Breast epithelium (tissue), 3 donors: Measurements from ENCODE around the gene CNTN5.

Experiments
- POLR2A ChIP-seq: fragments of 450-650 bp; IDR thresholded peaks from one replicate; pipeline ENCODE4 v1.6.1; 2016; ENCODE audit warnings: antibody characterized with exemption, mild to moderate bottlenecking, moderate library complexity
- POLR2AphosphoS5 ChIP-seq, 3 donors: sonication (generic); formaldehyde crosslinking; IDR thresholded peaks; one replicate each; pipeline ENCODE4 v1.6.1; 2017; ENCODE audit warnings: antibody characterized with exemption in 3 of 3
- TF ChIP-seq, protein P1 (sequence below), 3 donors: fragments of 450-650 bp; IDR thresholded peaks; one replicate each; pipeline ENCODE4 v1.5.1; 2016 to 2017; ENCODE audit warnings: antibody characterized with exemption in 3 of 3, mild to moderate bottlenecking in 3 of 3, moderate library complexity in 3 of 3

- TF ChIP-seq, protein P1, sequence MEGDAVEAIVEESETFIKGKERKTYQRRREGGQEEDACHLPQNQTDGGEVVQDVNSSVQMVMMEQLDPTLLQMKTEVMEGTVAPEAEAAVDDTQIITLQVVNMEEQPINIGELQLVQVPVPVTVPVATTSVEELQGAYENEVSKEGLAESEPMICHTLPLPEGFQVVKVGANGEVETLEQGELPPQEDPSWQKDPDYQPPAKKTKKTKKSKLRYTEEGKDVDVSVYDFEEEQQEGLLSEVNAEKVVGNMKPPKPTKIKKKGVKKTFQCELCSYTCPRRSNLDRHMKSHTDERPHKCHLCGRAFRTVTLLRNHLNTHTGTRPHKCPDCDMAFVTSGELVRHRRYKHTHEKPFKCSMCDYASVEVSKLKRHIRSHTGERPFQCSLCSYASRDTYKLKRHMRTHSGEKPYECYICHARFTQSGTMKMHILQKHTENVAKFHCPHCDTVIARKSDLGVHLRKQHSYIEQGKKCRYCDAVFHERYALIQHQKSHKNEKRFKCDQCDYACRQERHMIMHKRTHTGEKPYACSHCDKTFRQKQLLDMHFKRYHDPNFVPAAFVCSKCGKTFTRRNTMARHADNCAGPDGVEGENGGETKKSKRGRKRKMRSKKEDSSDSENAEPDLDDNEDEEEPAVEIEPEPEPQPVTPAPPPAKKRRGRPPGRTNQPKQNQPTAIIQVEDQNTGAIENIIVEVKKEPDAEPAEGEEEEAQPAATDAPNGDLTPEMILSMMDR (IDR thresholded peaks at IDR 0.05) = no peak
- TF ChIP-seq POLR2AphosphoS5 (IDR thresholded peaks at IDR 0.05) (no peak), POLR2A (no peak)
Measured at GRCh38 chr11:99307510-99308088, 286.9 kb downstream of the CNTN5 start.
